GM18858 (cell line): ENCODE results near the gene BBC3.

Source experiments
- ATAC-seq: cut with Tn5 transposase; IDR thresholded peaks from one replicate; pipeline ENCODE4 v1.9.1; 2021; ENCODE audit not compliant: unreplicated experiment

Gene BBC3

DNA sequence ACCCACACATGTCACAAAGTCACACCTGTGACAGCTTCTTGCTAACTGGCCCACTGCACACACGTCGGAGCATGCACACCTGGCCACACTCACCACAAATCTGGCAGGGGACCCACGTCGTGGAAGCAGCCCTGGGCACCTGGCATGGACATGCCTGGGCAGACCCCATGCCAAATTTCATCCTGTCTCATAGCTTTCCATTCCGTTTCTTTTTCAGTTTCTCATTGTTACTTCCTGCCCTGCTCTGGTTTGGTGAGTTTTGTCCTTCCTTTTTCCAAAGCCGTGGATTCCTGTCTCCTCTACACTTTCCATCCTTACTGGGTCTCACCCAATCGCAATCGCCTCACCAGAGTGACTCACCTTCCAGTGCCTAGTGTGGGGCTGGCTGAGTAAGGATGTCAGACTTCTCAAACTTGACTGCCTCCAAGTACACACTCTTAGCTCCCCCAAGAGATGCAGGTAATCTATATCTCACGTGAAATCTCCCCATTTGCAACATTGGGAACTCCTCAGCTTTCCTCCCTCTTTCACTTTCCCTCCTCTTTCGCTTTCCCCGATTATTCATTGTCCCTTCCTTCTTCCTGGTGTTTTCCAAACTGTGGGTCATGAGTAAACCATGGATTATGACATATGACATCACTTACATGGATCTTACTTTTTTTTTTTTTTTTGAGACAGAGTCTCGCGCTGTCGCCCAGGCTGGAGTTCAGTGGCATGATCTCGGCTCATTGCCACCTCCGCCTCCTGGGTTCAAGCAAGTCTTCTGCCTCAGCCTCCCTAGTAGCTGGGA lies 1.6 kb upstream of the BBC3 start:
- ATAC-seq = no peak

DNA sequence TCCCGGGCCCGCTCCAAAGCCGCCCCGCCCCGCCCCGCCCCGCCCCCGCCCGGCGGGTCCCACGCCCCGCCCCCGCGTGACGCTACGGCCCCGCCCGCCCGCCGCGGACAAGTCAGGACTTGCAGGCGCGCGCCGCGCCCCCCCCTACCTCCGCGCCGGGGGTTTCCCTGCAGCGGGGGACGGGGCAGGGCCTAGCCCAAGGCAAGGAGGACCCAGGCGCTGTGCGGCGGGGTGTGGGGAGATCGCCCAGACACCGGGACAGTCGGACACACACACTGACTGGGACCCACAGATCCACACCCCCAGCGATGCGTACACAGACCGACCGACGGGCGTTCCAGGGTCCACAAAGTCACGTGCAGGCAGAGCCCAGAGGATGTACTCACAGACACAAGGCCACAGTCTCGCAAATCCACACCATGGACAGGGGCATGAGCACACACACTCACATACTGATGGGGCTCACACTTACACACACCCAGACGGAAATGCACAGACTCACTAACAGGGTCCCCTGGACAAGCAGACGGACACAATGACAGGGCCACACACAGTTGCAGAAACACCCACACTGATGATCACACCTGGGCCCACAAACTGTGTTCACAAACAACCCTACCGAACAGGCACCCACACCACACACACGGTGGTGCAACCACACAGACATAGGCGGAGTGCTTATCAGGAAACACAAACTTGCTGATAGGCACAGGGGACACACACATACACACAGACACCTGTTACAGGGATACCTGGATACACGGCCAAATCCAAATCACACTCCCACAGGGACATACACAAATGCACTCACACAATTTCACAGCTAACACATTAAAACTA lies 436 bp upstream of the BBC3 start:
- ATAC-seq = no peak

DNA sequence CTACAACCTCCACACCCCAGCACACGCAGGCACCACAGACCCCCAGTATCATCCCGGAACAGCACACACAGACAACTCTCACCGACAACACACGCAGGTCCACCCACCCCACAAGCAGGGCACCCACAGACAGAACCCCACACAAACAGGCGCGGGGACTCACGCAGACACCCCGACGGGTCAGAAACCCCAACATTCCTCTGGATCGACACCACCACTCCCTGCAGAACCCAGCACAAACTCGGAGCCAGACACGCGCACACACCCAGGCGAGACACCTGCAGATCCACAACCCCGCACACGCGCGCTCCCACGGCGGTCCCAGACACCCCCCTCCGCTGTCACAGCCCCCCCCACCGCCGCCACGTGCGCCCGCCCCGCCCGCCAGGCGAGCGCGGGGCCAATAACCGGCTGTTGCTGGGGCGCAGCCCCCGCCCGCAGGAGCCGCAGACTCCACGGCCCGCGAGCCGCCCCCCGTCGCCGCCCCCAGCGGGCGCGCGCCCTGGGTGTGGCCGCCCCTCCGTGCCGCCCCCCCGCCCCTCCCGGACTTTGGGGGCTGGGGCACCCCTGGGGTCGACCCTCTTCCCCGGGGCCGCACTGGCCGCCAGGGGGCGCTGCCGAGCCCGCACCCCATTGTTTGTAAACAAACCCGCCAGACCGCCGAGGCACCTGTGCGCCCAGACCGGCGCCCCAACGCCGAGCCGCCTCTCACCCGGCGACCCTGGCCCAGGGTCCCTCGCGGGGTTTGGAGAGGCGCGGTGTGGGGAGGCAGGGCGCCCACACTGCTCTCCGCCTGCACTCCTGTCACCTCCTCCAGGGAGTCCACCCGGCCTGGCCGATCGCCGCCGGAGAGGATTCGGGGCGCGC lies 712 bp downstream of the BBC3 start:
- ATAC-seq = no peak

DNA sequence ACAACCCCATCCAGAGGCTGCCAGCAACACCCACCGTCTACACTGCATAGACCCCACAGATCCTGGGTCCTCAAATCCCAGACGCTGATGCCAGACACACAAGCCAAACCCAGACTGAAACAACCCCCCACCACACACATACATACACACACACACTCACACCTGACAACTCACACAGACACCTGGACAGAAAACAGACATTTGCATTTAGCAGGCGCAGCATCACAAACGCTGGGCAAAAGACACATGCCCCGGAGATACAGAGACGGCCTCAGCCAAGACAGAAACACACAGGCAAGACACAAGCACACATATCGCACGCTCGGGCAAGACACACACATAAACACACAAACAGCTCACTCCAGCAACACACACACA lies 1.3 kb downstream of the BBC3 start:
- no peak for ATAC-seq

DNA sequence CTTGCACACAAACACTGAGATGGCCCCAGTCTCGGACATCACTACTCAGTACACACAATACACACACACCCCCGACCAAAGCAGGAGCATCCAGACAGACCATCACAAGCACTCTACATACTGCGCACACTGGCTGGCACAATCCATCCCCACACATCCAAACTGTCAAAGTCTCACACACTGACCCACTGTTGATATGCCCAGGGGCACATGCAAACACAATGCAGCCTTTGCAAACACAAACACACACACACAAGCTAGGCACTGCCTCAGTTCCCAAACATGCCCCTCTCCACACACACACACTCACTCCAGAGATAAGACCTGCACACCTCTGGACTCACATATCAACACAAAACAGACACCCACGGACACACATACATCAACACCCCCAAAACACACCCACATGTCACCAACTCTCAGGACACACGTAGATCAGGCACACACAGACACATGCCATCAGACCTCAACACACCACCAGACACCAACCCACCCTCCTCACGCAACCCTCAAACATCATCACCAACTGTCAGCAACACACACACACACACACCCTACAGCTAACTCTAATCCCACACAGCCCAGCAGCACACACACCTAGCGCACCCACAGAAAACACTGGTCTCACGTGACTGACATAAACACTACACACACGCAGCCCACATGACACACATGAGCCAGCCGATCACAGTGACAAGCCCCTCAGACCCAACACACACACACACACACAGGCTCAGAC lies 1.9 kb downstream of the BBC3 start:
- no peak for ATAC-seq

DNA sequence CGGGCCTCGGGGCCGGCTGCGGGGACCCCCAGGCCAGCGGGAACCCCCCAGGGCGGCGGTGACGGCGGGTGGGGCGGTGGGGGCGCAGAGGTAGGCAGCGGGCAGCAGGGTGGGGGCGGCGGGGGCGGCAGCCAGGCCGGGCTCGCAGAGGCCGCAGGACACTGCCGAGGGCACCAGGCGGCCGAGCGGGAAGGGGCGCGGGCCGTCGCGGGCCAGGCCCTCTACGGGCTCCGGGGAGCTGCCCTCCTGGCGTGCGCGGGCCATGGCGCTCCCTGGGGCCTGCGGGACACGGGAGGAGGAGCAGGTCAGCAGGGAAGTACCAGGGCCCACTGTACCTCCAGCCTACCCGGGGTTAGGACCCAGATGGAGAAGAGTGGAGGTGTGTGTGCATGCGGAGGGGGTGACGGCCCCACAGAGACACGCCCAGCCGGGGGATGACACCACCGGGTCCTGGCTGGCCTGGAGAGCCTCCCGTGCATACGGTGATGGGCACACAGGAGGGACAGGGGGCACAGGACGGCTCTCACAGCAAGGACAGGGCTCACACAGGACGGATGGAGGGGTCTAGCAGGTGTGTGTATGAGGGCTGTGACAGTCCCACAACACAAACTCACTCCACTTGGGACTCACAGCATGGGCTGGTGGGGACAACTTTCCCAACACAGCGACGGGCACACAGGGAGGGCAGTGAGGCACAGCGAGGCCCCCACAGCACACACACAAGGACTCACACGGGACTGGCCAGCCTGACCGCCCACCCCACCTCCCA lies 2.6 kb downstream of the BBC3 start:
- no peak for ATAC-seq

DNA sequence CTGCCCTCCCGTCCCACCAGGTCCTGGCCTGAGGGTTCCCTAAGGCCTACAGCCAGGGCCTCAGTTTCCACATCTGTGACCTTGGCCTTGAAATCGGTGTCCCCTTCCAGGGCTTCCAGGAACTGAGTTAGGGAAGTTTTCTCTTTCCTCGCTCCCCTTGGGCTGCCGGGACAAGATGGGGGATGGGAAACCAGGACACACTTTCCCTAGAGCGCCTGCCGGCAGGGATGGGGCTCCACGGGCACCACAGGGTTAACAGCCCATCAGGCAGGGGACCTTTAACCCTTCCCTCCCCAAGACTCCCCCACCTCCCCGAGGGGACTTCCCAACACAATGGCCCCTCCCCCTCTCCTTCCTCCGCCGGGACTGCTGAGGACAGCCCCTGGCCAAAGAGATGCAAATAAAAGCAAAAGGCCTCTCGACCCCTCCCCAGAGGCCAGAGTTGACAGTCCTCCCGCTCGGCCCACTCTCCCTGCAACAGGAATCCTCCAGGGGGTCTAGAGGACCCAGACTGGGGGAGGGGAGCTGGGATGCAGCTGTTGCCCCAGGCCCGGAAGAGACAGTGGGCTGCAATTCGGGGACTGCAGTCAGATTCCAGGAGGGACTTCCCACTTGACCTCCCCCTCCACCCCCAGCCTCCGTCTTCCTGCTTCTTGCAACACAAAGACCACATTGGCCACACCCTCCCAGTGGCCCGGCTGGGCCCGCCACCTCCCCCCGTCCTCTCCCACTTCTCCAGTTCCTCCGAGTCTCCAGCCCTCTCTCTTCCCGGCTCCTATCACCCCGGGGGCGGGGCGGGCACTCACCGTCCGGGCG lies 3.4 kb downstream of the BBC3 start:
- no peak for ATAC-seq

DNA sequence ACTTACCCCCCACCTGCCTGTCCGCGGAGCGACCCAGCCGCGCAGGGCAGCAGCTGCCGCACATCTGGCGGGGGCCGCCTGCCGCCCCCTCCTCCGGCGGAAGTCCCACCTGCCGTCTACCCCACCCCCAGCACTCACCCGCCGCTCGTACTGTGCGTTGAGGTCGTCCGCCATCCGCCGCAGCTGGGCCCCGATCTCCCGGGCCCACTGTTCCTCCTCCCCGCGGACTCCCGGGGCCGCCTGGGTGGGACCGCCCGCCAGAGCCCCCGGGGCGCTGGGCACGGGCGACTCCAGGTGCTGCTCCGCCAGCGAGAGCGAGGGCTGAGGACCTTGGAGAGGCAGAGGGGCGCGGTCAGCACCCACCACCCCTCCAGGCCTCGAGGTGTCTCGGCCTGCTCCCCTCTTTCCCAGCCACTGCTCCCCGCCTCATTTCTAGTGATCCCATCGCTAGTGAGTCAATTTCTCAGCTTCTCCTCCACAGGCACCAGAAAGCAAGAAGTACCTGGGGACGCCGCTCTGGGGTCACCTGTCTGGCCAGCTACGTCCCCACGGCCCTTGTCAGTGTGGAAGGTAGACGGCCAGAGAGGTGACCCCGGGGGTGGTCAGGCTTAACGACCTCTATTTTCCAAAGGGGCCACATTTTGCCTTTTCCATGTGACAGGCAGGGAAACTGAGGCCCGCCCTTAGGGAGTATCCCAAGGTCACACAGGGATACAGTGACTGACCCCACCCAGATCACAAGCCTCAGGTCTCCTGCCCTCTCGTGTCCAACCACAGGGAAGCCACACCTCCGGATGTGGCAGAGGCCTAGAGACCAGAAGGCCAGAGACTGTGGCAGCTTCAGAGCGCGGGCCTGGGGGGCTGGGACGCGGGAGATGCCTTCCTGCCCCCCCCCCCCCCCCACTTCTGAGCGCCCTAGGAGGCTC lies 4.3 kb downstream of the BBC3 start:
- ATAC-seq = peak; percentile 3

DNA sequence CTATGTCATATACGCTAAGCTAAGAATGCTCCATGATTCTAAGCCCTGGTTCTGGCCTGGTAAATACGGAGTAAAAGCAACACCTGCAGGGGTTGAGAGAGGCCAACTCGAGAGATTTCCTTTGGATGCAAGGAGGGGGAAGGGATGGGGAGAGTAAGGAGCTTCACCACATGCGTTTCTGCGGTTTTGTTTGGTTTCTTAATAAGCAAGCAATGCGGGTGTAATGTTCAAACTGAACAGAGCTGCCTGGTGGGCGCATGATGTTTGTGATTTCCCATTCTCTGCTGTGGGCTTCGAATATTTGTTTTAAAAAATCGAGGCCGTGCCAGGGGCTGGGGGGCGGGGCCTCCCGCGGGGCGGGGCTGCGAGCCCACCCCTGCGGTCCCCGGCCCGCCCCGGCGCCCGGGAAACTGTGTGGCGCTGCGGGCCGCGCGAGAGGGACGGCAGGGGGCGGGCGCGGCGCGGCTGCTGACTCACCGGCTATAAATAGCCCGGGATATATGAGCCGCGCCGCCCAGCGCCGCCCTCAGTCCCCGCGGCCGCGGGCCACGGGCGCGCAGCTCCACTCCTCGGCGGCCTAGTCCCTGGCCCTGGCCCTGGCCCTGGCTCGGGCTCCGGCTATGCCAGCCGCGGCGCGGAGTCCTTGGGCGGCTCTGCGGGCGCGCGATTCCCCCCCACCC lies 5.1 kb downstream of the BBC3 start:
- ATAC-seq = peak; percentile 30

DNA sequence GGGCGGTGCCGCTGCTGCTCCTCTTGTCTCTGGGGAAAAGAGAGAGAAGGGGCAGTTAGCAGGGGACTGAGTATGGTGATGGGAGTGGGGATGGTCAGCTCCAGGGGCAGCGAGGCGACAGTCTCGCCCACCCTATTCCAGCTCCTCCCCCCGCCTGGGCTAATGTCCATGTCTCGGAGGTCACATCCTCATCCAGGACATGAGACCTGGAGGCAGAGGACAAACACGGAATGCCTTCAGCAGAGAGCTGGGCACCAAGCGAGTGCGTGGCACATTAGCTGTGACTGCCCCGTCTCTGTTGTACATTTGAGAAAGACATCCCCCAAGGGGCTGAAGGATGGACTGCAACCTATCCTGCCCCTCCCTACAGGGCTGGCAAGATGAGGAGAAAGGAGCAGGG lies 9.1 kb downstream of the BBC3 start:
- no peak for ATAC-seq

DNA sequence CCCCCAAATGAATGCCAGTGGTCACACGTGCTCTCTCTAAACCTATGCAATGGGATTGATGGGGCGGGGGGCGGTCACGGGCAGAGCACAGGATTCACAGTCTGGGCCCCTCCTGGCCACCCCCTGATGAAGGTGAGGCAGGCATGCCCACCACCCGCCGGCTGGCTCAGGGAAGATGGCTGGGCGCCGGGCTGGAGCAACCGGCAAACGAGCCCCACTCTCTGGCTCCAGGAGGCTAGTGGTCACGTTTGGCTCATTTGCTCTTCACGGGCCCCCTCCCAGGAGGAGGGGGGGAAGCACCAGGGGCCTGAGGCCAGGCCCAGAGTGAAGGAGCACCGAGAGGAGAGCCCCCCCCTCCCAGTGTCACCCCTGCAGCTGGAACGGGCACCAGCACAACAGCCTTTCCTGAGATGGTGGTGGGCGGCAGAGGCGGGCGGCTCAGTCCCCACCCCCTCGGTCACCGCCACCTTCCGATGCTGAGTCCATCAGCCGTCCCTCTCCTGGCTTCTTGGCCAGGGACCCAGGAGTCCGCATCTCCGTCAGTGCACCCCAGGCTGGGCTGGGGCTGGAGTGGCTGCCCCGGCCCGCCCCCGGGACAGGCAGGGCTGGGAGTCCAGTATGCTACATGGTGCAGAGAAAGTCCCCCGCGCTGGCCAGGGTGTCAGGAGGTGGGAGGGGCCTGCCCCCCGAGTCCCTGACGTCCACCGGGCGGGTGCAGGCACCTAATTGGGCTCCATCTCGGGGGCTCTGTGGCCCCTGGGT lies 9.7 kb downstream of the BBC3 start:
- no peak for ATAC-seq

DNA sequence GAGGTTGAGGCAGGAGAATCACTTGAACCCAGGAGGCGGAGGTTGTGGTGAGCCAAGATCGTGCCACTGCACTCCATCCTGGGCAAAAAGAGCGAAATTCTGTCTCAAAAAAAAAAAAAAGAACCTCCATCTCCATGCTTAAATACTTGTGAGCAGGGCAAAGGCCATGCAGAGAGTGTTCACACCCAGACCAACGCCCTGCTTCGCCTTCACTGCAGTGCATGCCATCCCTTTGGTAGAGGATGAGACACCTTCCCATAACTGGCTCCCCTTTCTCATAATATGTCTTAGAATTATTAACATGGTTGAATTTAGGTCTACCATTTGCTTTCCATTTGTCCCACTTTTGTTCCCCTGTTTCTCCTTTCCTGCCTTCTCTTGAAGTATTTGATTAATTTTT lies 15.4 kb downstream of the BBC3 start:
- ATAC-seq = no peak

DNA sequence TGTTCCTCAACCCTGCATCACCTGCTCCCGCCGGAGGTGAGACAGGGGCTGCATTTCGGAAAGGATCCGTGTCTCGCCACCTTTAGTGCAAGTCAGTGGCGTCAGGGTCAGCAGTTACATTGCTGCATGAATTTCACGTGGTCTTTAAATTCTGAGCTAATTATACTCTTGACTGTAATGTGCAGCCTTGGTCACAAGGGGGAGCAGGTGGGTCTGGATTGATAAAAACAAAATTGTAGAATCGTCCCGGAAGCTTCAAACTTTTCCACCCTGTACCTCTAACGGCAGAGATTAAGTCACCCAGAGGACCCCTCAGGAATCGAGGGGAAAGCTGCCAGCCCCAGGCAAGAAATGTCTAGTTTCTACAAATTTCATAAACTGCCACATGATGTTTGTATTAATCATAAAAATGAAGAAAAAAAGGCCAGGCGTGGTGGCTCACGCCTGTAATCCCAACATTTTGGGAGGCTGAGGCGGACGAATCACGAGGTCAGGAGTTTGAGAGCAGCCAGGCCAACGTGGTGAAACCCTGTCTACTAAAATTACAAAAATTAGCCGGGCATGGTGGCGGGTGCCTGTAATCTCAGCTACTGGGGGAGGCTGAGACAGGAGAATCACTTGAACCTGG lies 20.2 kb downstream of the BBC3 start:
- ATAC-seq = no peak

DNA sequence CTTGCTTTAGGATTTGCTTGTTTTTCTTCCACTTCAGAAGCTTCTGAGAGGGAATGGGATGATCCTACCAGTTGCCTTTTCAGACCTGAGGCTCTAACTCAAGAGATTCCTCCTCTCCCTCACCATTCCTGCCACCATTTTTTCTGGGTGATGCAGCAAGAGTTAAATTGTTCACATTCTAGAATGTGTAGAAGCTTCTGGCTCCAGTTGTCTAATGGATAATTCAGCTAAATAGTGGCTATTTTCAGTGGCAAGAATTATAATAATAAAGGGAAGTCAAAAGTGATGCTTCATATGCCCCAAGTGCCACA lies 20.9 kb downstream of the BBC3 start:
- no peak for ATAC-seq

DNA sequence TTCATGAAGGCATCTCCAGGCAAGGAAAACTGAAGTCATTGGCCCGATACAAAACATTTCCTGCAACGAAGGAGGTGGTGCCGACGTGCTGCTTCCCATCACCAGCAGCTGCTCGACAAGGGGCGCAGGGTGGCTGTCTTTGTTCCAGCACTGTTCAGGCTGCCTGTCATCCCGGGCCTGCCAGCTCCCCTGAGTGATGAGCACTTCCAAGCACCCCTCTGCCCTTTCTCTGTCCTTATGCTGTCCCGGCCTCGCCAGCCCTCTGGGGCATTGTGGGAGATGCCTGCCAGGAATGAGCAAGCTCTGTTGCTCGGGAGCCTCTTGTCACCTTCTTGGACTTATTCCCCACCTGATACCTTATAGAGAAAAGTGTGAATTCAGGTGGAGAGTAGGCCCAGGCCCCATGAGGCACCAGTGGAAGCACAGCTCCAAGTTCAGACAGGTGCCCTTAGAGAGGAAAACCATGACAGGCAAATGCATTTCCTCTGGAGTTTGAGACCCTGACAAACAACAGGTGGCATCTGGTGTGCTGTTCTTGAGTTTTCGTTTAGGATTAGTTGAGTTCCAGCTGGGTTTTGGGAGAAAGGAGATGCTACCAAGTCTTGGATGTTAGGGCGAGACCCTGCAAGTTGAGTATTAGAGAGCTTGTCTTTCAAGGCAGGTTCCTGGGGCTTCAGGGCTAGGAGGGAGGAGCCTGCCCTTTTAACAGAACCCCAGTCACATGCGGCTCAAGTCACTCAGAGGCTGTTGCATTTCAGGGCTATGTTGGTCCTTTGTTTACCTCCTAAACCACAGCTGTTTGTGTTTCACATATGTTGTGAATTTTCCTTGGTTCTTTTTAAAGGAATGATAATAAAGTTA lies 21.4 kb downstream of the BBC3 start:
- no peak for ATAC-seq

DNA sequence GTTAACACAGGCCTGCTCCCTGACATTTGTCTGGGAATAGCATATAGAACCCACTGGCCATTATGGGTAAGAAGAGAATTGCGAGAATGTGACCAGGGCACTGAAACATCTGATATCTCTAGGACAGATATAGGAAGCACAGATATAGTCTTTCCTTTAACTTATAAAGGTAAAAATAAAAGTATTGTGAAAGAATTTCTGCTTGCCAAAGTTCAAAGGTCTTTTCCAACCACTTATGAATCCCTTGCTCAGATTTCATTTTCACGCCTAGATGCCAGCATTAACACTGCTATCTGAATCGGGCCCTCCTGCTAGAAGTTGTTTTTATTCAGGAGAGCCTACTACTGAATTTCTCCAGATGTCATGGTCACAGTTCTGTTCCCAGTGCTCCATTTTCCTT lies 27.7 kb downstream of the BBC3 start:
- no peak for ATAC-seq
